Stimulated activated naive CD8-positive, alpha-beta T cell treated with anti-CD3 and anti-CD28 coated beads, Interleukin-15, Interleukin-2, amounts not matched to agents 100 U/mL and 50 U/mL, for 24 hours (primary cell): ENCODE measurements around the gene ZNF557.

Source experiments
- ATAC-seq: fragments of 150-1000 bp; cut with Tn5 transposase; one replicate; pipeline ENCODE4 v1.10.0; 2021
- DNase-seq: peaks from one replicate; pipeline ENCODE4 v3.0.0; 2021

Gene ZNF557

GRCh38 chr19:7074705-7075282 lies 5.3 kb downstream of the ZNF557 start:
- ATAC-seq (no peak), DNase-seq (no peak)

GRCh38 chr19:7076151-7076550 lies 6.6 kb downstream of the ZNF557 start:
- ATAC-seq (no peak), DNase-seq (no peak)

GRCh38 chr19:7078008-7078407 lies 8.5 kb downstream of the ZNF557 start:
- DNase-seq: no peak
- ATAC-seq: no peak

GRCh38 chr19:7083076-7083956 lies 13.8 kb downstream of the ZNF557 start:
- ATAC-seq (no peak), DNase-seq (no peak)

GRCh38 chr19:7088999-7089398 lies 19.5 kb downstream of the ZNF557 start:
- DNase-seq (no peak), ATAC-seq (no peak)

GRCh38 chr19:7098096-7098495 lies 28.6 kb downstream of the ZNF557 start:
- ATAC-seq (no peak), DNase-seq (no peak)

- DNase-seq: peak; percentile 90
- peak; percentile 88 for ATAC-seq
These were observed 29.4 kb downstream of the ZNF557 start for GRCh38 chr19:7098701-7099596.

GRCh38 chr19:7099597-7099921 lies 30.1 kb downstream of the ZNF557 start:
- DNase-seq: peak; percentile 90

GRCh38 chr19:7101498-7102253 lies 32.2 kb downstream of the ZNF557 start:
- ATAC-seq (no peak), DNase-seq (no peak)

More at GRCh38 chr19:7099597-7099921, 30.1 kb downstream of the ZNF557 start:
- ATAC-seq: no peak

- DNase-seq (no peak), ATAC-seq (no peak)
These were observed 35.4 kb downstream of the ZNF557 start for GRCh38 chr19:7104747-7105447.

- DNase-seq (no peak), ATAC-seq (no peak)
These were observed 37.5 kb downstream of the ZNF557 start for GRCh38 chr19:7106711-7107657.

GRCh38 chr19:7109678-7110289 lies 40.3 kb downstream of the ZNF557 start:
- ATAC-seq (no peak), DNase-seq (no peak)

- no peak for ATAC-seq
- no peak for DNase-seq
These were observed 43.2 kb downstream of the ZNF557 start for GRCh38 chr19:7112675-7113074.

- no peak for DNase-seq
These were observed 43.7 kb downstream of the ZNF557 start for GRCh38 chr19:7113233-7113632.

GRCh38 chr19:7115721-7116120 lies 46.2 kb downstream of the ZNF557 start:
- DNase-seq (no peak), ATAC-seq (no peak)

More at GRCh38 chr19:7113233-7113632, 43.7 kb downstream of the ZNF557 start:
- no peak for ATAC-seq

- DNase-seq (no peak), ATAC-seq (no peak)
These were observed 47.7 kb downstream of the ZNF557 start for GRCh38 chr19:7117248-7117647.

- ATAC-seq (no peak), DNase-seq (no peak)
These were observed 50.1 kb downstream of the ZNF557 start for GRCh38 chr19:7119582-7119981.

- DNase-seq (no peak), ATAC-seq (no peak)
These were observed 51.0 kb downstream of the ZNF557 start for GRCh38 chr19:7120499-7120898.

- DNase-seq (no peak), ATAC-seq (no peak)
These were observed 53.2 kb downstream of the ZNF557 start for GRCh38 chr19:7122701-7123100.

GRCh38 chr19:7124782-7125181 lies 55.3 kb downstream of the ZNF557 start:
- ATAC-seq (no peak), DNase-seq (no peak)
